Stomach smooth muscle (tissue), 2 donors: Measurements from ENCODE around the gene NCAPG.
"Not testable (repeated sequence)": the region's sequence is repeated elsewhere in the genome, so short reads cannot be mapped to it uniquely, and the experiment has no call there.

Experiments
- H3K27ac ChIP-seq: one replicate; pipeline ENCODE4 v1.7.0; 2013; ENCODE audit warnings: mild to moderate bottlenecking, low read length, inconsistent platforms
- H3K27me3 ChIP-seq, 2 donors: one replicate each; pipeline ENCODE4 v1.7.0; 2013; ENCODE audit warnings: low read length in 2 of 2; ENCODE audit not compliant: insufficient read depth in 2 of 2, control insufficient read depth in 1 of 2
- H3K36me3 ChIP-seq, 2 donors: one replicate each; pipeline ENCODE4 v1.7.0; 2013; ENCODE audit warnings: low read length in 2 of 2; ENCODE audit not compliant: control insufficient read depth in 2 of 2, insufficient read depth in 2 of 2
- H3K4me1 ChIP-seq: one replicate; pipeline ENCODE4 v1.7.0; 2013; ENCODE audit warnings: low read length; ENCODE audit not compliant: control insufficient read depth, insufficient read depth
- H3K4me3 ChIP-seq, 2 donors: one replicate each; pipeline ENCODE4 v1.7.0; 2013; ENCODE audit warnings: low read length in 2 of 2
- H3K9ac ChIP-seq, 2 donors: one replicate each; pipeline ENCODE4 v1.7.0; 2013; ENCODE audit warnings: low read length in 2 of 2, mild to moderate bottlenecking in 1 of 2
- H3K9me3 ChIP-seq, 2 donors: one replicate each; pipeline ENCODE4 v1.7.0; 2013; ENCODE audit warnings: low read length in 2 of 2; ENCODE audit not compliant: control insufficient read depth in 2 of 2
- donor health status: healthy.
- donor health status: Pancreatic carcinoma.

The NCAPG gene

DNA sequence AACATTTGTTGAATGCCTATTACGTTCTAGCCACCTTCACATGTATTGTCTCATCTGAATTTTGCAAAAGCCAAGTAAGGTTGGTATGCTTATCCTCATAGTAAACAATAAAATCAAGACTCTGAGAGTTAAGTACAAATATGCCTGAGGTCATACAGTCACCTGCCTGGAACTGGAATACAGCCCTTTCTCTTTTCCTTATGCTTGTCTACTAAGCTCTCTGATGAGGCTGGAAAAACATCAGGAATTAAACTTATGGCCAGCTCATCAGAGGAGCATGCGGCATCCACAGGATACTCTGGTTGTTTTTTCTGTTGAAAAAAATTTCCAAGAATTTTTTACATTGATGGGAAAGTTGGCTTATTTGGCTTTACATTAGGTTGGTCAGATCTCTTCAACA lies 35.5 kb downstream of the NCAPG start:
- no peaks in the 10 kb centered on the region for H3K4me1 ChIP-seq
- no peaks in the 10 kb centered on the region for H3K36me3 ChIP-seq
- no peaks in the 10 kb centered on the region for H3K9me3 ChIP-seq
- H3K9ac ChIP-seq, result no peak overlapping the region
- H3K27ac ChIP-seq, result no peak overlapping the region
- no peaks in the 10 kb centered on the region for H3K27me3 ChIP-seq
- no peak overlapping the region for H3K4me3 ChIP-seq

DNA sequence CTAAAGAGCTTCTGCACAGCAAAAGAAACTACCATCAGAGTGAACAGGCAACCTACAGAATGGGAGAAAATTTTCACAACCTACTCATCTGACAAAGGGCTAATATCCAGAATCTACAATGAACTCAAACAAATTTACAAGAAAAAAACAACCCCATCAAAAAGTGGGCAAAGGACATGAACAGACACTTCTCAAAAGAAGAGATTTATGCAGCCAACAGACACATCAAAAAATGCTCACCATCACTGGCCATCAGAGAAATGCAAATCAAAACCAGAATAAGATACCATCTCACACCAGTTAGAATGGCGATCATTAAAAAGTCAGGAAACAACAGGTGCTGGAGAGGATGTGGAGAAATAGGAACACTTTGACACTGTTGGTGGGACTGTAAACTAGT lies 39.5 kb downstream of the NCAPG start:
- not testable (repeated sequence) for H3K4me3 ChIP-seq, H3K36me3 ChIP-seq, H3K27me3 ChIP-seq, H3K27ac ChIP-seq, H3K4me1 ChIP-seq, H3K9ac ChIP-seq, H3K9me3 ChIP-seq

- H3K9ac ChIP-seq, result no peak overlapping the region
- H3K4me3 ChIP-seq, result no peak overlapping the region
- H3K9me3 ChIP-seq, result no peaks in the 10 kb centered on the region
- H3K27ac ChIP-seq, result no peak overlapping the region
- no peaks in the 10 kb centered on the region for H3K4me1 ChIP-seq
- H3K36me3 ChIP-seq, result no peaks in the 10 kb centered on the region
- no peaks in the 10 kb centered on the region for H3K27me3 ChIP-seq
Observed at GRCh38 chr4:17851959-17852358, 41.2 kb downstream of the NCAPG start.

- no peak overlapping the region for H3K9ac ChIP-seq
- no peaks in the 10 kb centered on the region for H3K4me1 ChIP-seq
- no peaks in the 10 kb centered on the region for H3K9me3 ChIP-seq
- no peaks in the 10 kb centered on the region for H3K27me3 ChIP-seq
- no peak overlapping the region for H3K27ac ChIP-seq
- H3K4me3 ChIP-seq, result no peak overlapping the region
- no peaks in the 10 kb centered on the region for H3K36me3 ChIP-seq
Observed at GRCh38 chr4:17854036-17854435, 43.3 kb downstream of the NCAPG start.

GRCh38 chr4:17859793-17860406 lies 49.1 kb downstream of the NCAPG start:
- H3K36me3 ChIP-seq, result no peaks in the 10 kb centered on the region
- H3K9me3 ChIP-seq, result peaks cover 0 to 3% of the 10 kb centered on the region in 2 donors
- H3K27me3 ChIP-seq, result no peaks in the 10 kb centered on the region
- H3K27ac ChIP-seq, result no peak overlapping the region
- H3K4me3 ChIP-seq, result no peak overlapping the region
- H3K4me1 ChIP-seq, result no peaks in the 10 kb centered on the region
- H3K9ac ChIP-seq, result no peak overlapping the region

GRCh38 chr4:17861906-17862305 lies 51.1 kb downstream of the NCAPG start:
- not testable (repeated sequence) for H3K36me3 ChIP-seq, H3K4me3 ChIP-seq, H3K9ac ChIP-seq, H3K27ac ChIP-seq, H3K27me3 ChIP-seq, H3K9me3 ChIP-seq, H3K4me1 ChIP-seq

DNA sequence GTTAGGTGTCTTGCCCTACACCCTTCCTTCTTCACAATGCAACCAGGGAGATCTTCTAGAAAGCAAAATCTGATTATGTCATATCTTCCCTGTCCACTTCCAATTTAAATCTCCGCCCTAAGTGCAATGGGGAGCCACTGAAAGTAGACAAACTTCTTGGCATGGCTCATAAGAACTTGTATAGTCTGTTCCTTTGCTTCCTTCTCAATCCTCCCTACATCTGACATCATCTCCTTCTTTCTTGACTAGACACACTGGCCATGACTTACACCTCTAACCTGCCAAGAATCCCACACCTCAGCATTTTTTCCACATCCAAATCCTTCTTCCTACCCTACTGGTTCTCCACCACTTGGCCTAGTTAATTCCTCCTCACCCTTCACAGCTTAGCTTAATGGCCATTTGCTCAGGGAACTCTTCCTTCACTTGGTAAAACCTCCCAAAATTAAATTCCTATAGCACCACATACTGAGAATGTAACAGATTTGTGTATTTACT lies 55.1 kb downstream of the NCAPG start:
- Histone ChIP-seq H3K9ac (no peak overlapping the region), H3K4me1 (no peaks in the 10 kb centered on the region), H3K27ac (no peak overlapping the region), H3K27me3 (no peaks in the 10 kb centered on the region), H3K9me3 (peaks cover 0 to 3% of the 10 kb centered on the region in 2 donors), H3K36me3 (no peaks in the 10 kb centered on the region), H3K4me3 (no peak overlapping the region)

- H3K4me1 ChIP-seq, result no peaks in the 10 kb centered on the region
- no peak overlapping the region for H3K9ac ChIP-seq
- no peak overlapping the region for H3K27ac ChIP-seq
- peaks cover 0 to 3% of the 10 kb centered on the region in 2 donors for H3K9me3 ChIP-seq
- H3K36me3 ChIP-seq, result no peaks in the 10 kb centered on the region
- H3K27me3 ChIP-seq, result no peaks in the 10 kb centered on the region
- no peak overlapping the region for H3K4me3 ChIP-seq
Observed at GRCh38 chr4:17866810-17867209, 56.0 kb downstream of the NCAPG start.

- no peak overlapping the region for H3K9ac ChIP-seq
- H3K36me3 ChIP-seq, result no peaks in the 10 kb centered on the region
- peaks cover 0 to under 1% of the 10 kb centered on the region in 2 donors for H3K9me3 ChIP-seq
- H3K4me1 ChIP-seq, result no peaks in the 10 kb centered on the region
- no peak overlapping the region for H3K27ac ChIP-seq
- no peak overlapping the region for H3K4me3 ChIP-seq
- H3K27me3 ChIP-seq, result no peaks in the 10 kb centered on the region
Observed at GRCh38 chr4:17867276-17867675, 56.5 kb downstream of the NCAPG start.

- no peak overlapping the region for H3K9ac ChIP-seq
- H3K36me3 ChIP-seq, result no peaks in the 10 kb centered on the region
- no peak overlapping the region for H3K4me3 ChIP-seq
- no peaks in the 10 kb centered on the region for H3K4me1 ChIP-seq
- H3K27ac ChIP-seq, result no peak overlapping the region
- no peaks in the 10 kb centered on the region for H3K27me3 ChIP-seq
- no peaks in the 10 kb centered on the region for H3K9me3 ChIP-seq
Observed at GRCh38 chr4:17869327-17869726, 58.5 kb downstream of the NCAPG start.

- H3K4me1 ChIP-seq, result no peaks in the 10 kb centered on the region
- H3K9me3 ChIP-seq, result no peaks in the 10 kb centered on the region
- no peak overlapping the region for H3K9ac ChIP-seq
- H3K27ac ChIP-seq, result no peak overlapping the region
- no peaks in the 10 kb centered on the region for H3K36me3 ChIP-seq
- no peak overlapping the region for H3K4me3 ChIP-seq
- no peaks in the 10 kb centered on the region for H3K27me3 ChIP-seq
Observed at GRCh38 chr4:17875402-17876070, 64.8 kb downstream of the NCAPG start.
